ENCODE measurements around the gene DMRTC1.
"Not testable (repeated sequence)": the region's sequence is repeated elsewhere in the genome, so short reads cannot be mapped to it uniquely, and the experiment has no call there.

Gene DMRTC1

DNA sequence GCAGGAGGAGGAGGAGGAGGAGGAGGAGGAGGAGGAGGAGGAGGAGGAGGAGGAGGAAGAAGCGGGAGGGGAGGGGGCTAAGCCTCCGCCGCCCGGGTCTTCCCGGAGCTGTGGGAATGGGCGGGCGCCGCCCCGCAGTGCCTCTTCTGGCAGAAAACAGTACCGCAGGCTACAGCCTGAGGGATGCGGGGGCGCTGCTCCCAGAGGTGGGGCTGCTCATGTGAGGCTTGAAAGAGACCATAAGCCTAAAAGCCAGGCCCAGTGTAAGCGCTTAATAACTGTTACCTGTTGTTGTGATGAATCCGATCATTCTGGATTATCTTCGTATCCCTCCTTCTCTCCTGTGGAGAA lies at the start of gene DMRTC1:
TSS of gene DMRTC1 (minus strand) at position 19 of the 351 bp plus-strand sequence. CDS start 68,143 bp downstream, outside the sequence.
- DNase-seq (ENCODE audit: low spot score); H3K36me3 Mint-ChIP-seq (ENCODE audit: low read depth); H3K4me3 Mint-ChIP-seq; H3K27me3 Mint-ChIP-seq (ENCODE audit: low read depth); H3K4me1 Mint-ChIP-seq (ENCODE audit: low read depth); H3K27ac Mint-ChIP-seq; H3K9me3 Mint-ChIP-seq: not testable (repeated sequence)

GRCh38 chrX:72980894-72981469 lies 37.3 kb upstream of the DMRTC1 start:
- not testable (repeated sequence) for H3K27ac Mint-ChIP-seq; H3K4me3 Mint-ChIP-seq; H3K27me3 Mint-ChIP-seq (ENCODE audit: low read depth); H3K36me3 Mint-ChIP-seq (ENCODE audit: low read depth); DNase-seq (ENCODE audit: low spot score); H3K4me1 Mint-ChIP-seq (ENCODE audit: low read depth); H3K9me3 Mint-ChIP-seq

DNA sequence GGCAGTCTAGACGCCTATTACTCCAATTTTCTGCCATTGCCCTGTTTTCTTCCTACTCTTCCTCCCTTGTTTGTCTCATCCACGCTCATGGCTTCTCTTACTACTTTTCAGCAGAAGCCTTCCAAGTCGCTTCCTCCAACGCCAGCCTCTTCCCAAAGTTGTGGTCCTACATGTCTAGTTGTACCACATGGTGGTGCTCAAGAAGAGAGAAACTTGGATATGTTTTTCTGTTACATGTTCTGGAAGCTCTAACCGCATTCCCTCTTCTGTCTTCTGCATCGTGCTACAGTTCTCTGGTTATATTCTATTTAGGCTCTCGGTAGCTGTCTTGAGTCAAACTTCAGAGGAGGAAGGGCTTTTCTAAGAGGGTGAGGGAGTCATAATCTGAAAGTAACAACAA lies 31.2 kb upstream of the DMRTC1 start:
- not testable (repeated sequence) for H3K4me1 Mint-ChIP-seq (ENCODE audit: low read depth); H3K27me3 Mint-ChIP-seq (ENCODE audit: low read depth); H3K27ac Mint-ChIP-seq; H3K9me3 Mint-ChIP-seq; DNase-seq (ENCODE audit: low spot score); H3K4me3 Mint-ChIP-seq; H3K36me3 Mint-ChIP-seq (ENCODE audit: low read depth)

DNA sequence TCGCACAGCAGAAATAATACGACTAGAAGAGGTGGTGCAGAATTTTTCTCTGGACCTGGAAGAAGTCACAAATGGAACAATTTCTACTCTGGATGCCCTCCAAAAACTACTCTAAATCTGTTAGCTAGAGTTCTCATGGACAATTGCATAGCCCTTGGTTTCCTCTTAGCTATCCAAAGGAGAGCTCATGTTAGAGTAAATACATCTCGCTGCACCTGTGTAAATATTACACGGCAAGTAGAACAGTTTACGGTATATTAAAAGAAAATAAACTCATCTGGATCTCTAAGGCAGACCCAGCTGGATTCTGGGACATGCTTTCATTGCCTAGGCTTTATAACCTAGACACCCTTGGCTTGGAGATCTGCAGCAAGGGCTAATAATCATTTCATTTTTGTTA lies 28.2 kb upstream of the DMRTC1 start:
- not testable (repeated sequence) for H3K4me3 Mint-ChIP-seq; H3K27ac Mint-ChIP-seq; H3K4me1 Mint-ChIP-seq (ENCODE audit: low read depth); DNase-seq (ENCODE audit: low spot score); H3K9me3 Mint-ChIP-seq; H3K27me3 Mint-ChIP-seq (ENCODE audit: low read depth); H3K36me3 Mint-ChIP-seq (ENCODE audit: low read depth)

- H3K9me3 Mint-ChIP-seq: not testable (repeated sequence)
Observed at GRCh38 chrX:72959971-72960370, 16.3 kb upstream of the DMRTC1 start.

DNA sequence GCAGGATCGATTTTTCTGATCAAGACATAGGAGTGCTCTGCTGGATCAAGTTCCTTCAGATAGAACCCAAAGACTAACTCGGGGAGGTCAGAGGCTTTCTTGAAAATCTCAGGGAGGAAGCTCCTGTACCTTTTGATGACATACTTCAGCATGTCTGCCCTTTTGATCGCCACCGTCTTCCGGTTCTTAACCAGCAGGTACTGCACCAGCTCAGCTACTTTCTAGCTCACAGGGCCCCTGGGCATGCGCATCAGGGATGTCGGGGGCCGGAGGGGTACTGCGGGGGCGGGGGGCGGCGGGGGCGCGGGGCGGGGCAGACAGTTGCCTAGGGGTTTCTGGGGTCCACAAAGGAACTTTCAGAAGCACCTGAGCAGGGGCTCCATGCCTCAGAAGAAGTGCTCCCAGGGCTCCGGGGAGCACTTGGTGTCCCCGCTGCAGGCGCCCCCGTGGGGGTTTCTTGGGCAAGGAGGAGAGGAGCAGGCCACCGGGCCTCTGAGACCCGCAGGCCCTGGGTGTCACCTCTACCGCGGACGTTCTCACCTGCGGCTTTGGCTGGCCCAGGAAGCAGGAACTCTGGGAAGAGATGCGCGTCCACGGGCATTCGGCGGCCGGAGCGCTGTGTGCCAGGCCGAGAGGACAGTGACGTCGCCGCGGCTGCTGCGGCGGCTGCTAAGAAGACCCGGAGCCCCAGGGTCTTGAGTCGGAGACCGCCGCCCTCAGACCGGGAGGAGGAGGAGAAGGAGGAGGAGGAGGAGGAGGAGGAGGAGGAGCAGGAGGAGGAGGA lies 410 bp downstream of the DMRTC1 start:
- not testable (repeated sequence) for H3K27ac Mint-ChIP-seq; H3K4me1 Mint-ChIP-seq (ENCODE audit: low read depth); H3K4me3 Mint-ChIP-seq; H3K9me3 Mint-ChIP-seq; H3K27me3 Mint-ChIP-seq (ENCODE audit: low read depth); DNase-seq (ENCODE audit: low spot score); H3K36me3 Mint-ChIP-seq (ENCODE audit: low read depth)

More at GRCh38 chrX:72959971-72960370, 16.3 kb upstream of the DMRTC1 start:
- H3K4me3 Mint-ChIP-seq; H3K27ac Mint-ChIP-seq; H3K4me1 Mint-ChIP-seq (ENCODE audit: low read depth); H3K27me3 Mint-ChIP-seq (ENCODE audit: low read depth); H3K36me3 Mint-ChIP-seq (ENCODE audit: low read depth); DNase-seq (ENCODE audit: low spot score): not testable (repeated sequence)

GRCh38 chrX:72942272-72942671 lies 1.4 kb downstream of the DMRTC1 start:
- not testable (repeated sequence) for H3K4me1 Mint-ChIP-seq (ENCODE audit: low read depth); DNase-seq (ENCODE audit: low spot score); H3K27ac Mint-ChIP-seq; H3K27me3 Mint-ChIP-seq (ENCODE audit: low read depth); H3K9me3 Mint-ChIP-seq; H3K36me3 Mint-ChIP-seq (ENCODE audit: low read depth); H3K4me3 Mint-ChIP-seq

DNA sequence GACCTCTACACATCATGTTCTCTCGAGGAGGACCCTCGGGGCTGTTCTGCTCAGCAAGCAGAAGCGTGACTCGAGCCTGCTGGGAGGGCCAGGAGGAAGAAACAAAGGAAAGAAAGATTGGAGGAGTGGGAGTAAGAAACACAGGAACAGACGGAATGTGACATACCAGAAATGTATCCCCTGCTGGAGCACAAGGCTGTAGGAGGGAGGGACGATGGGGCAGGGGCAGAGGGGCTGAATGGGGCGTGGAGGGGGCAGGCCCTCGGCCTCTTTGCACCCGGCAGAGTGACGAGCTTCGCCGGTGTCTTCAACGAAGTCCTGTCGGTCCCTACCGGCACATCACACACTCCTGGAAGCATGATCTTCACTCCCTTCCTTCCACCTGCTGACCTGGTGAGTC lies 5.7 kb downstream of the DMRTC1 start, which contains the start of gene FAM236A:
TSS of gene FAM236A (plus strand) at position 301 of the 400 bp plus-strand sequence. CDS start at position 358, 57 bp downstream.
- not testable (repeated sequence) for H3K4me3 Mint-ChIP-seq; DNase-seq (ENCODE audit: low spot score); H3K27me3 Mint-ChIP-seq (ENCODE audit: low read depth); H3K36me3 Mint-ChIP-seq (ENCODE audit: low read depth); H3K4me1 Mint-ChIP-seq (ENCODE audit: low read depth); H3K9me3 Mint-ChIP-seq; H3K27ac Mint-ChIP-seq

- DNase-seq (ENCODE audit: low spot score); H3K27me3 Mint-ChIP-seq (ENCODE audit: low read depth); H3K36me3 Mint-ChIP-seq (ENCODE audit: low read depth); H3K9me3 Mint-ChIP-seq; H3K4me1 Mint-ChIP-seq (ENCODE audit: low read depth); H3K4me3 Mint-ChIP-seq; H3K27ac Mint-ChIP-seq: not testable (repeated sequence)
Observed at GRCh38 chrX:72936882-72937455, 6.7 kb downstream of the DMRTC1 start.

DNA sequence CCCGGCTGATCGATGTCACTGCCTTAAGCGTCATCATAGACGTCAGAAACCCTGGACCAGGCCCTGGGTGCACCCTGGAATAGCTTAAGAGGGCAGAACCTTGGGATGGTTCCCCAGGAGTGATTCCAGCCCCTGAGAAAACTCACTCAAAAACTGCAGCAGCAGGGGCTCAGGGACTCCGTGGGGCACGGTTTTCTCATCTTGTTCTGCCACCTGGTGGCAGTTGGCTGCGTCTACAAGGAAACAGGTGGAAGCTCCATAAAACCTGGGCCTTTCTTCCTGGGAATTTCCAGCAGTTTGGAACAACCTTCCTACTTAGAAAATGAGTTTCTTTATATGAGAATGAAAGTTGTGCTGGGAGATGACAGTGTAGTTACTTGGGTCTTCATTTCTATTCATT lies 7.2 kb downstream of the DMRTC1 start:
- H3K27ac Mint-ChIP-seq; H3K9me3 Mint-ChIP-seq; H3K27me3 Mint-ChIP-seq (ENCODE audit: low read depth); H3K4me3 Mint-ChIP-seq; DNase-seq (ENCODE audit: low spot score); H3K36me3 Mint-ChIP-seq (ENCODE audit: low read depth); H3K4me1 Mint-ChIP-seq (ENCODE audit: low read depth): not testable (repeated sequence)

GRCh38 chrX:72932283-72932682 lies 11.4 kb downstream of the DMRTC1 start:
- H3K27ac Mint-ChIP-seq; H3K27me3 Mint-ChIP-seq (ENCODE audit: low read depth); H3K4me1 Mint-ChIP-seq (ENCODE audit: low read depth); H3K9me3 Mint-ChIP-seq; DNase-seq (ENCODE audit: low spot score); H3K4me3 Mint-ChIP-seq; H3K36me3 Mint-ChIP-seq (ENCODE audit: low read depth): not testable (repeated sequence)

DNA sequence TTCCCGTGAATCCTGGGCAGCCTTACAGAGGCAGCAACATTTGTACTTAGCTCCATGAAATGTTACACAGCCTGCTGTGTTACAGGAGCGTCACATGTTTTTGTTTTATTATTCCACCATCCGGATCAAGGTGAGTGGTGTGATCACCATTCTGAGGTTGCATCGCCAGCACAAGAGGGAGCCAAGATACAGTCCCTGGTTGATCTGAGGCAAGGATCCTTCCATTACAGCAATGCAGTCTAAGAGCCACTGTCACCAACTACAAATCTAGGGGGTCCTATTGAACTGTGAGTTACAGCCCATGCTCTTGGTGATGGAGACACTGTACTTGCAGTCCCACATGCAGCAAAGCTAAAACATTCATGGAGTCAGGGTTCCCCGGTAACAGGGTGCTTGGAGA lies 27.5 kb downstream of the DMRTC1 start:
- not testable (repeated sequence) for DNase-seq (ENCODE audit: low spot score); H3K4me1 Mint-ChIP-seq (ENCODE audit: low read depth); H3K36me3 Mint-ChIP-seq (ENCODE audit: low read depth); H3K4me3 Mint-ChIP-seq; H3K27me3 Mint-ChIP-seq (ENCODE audit: low read depth); H3K9me3 Mint-ChIP-seq; H3K27ac Mint-ChIP-seq

- not testable (repeated sequence) for DNase-seq (ENCODE audit: low spot score); H3K27ac Mint-ChIP-seq; H3K36me3 Mint-ChIP-seq (ENCODE audit: low read depth); H3K27me3 Mint-ChIP-seq (ENCODE audit: low read depth); H3K4me3 Mint-ChIP-seq; H3K4me1 Mint-ChIP-seq (ENCODE audit: low read depth); H3K9me3 Mint-ChIP-seq
Observed at GRCh38 chrX:72912315-72912714, 31.3 kb downstream of the DMRTC1 start, which contains the start of gene FAM236C. FAM236C (plus strand) TSS chrX:72912615; CDS start chrX:72912715, 100 bp downstream.

DNA sequence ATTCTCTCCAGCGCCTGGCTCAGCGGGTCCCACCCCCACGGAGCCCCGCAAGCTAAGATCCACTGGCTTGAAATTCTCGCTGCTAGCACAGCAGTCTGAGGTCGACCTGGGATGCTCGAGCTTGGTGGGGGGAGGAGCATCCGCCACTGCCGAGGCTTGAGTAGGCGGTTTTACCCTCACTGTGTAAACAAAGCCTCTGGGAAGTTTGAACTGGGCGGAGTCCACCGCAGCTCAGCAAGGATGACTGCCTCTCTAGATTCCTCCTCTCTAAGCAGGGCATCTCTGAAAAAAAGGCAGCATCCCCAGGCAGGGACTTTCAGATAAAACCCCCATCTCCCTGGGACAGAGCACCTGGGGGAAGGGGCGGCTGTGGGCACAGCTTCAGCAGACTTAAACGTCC lies 53.9 kb downstream of the DMRTC1 start:
- not testable (repeated sequence) for H3K27ac Mint-ChIP-seq; H3K4me1 Mint-ChIP-seq (ENCODE audit: low read depth); DNase-seq (ENCODE audit: low spot score); H3K36me3 Mint-ChIP-seq (ENCODE audit: low read depth); H3K27me3 Mint-ChIP-seq (ENCODE audit: low read depth); H3K9me3 Mint-ChIP-seq; H3K4me3 Mint-ChIP-seq
